MM.1S (cell line): ENCODE data around the gene SLC43A3.

Source experiments
- CTCF ChIP-seq: fragments of 300-600 bp; sonication (generic); IDR thresholded peaks from 2 replicates; pipeline ENCODE4 v1.5.1; 2016; ENCODE audit warnings: antibody characterized with exemption, low read length, mixed read lengths
- EZH2 ChIP-seq: fragments of 300-600 bp; sonication (generic); optimal IDR thresholded peaks from 2 replicates; pipeline ENCODE3; 2017; ENCODE audit warnings: low read depth, mild to moderate bottlenecking, antibody characterized with exemption, low read length, mixed read lengths

- no peak for TF ChIP-seq CTCF
- no peak for TF ChIP-seq EZH2
These were observed 1.1 kb downstream of the SLC43A3 start for GRCh38 chr11:57425565-57426438.
